H9 (cell line): Measurements from ENCODE around the gene C16orf92. TPM values are rescaled to one million over a fixed set of nuclear protein-coding genes. Genes with fewer than 3 reads are reported as not detected.

Experiments used
- DNase-seq: peaks from one replicate; pipeline ENCODE4 v3.0.0-alpha.2; 2017
- H2AFZ ChIP-seq: one replicate; pipeline ENCODE4 v1.6.1; 2013; ENCODE audit warnings: mild to moderate bottlenecking, low read length, control low read depth, moderate library complexity
- H2AK5ac ChIP-seq: 2 replicates; pipeline ENCODE4 v1.6.1; 2013; ENCODE audit warnings: low read length, control low read depth, mixed read lengths; ENCODE audit not compliant: insufficient read length
- H2BK120ac ChIP-seq: one replicate; pipeline ENCODE4 v1.6.1; 2013; ENCODE audit warnings: low read depth, mild to moderate bottlenecking, low read length, control low read depth, inconsistent platforms; ENCODE audit not compliant: poor library complexity, severe bottlenecking
- H2BK12ac ChIP-seq: 2 replicates; pipeline ENCODE4 v1.6.1; 2013; ENCODE audit warnings: low read length, control low read depth, mixed read lengths, low read depth; ENCODE audit not compliant: insufficient read length
- H2BK15ac ChIP-seq: 2 replicates; pipeline ENCODE4 v1.6.1; 2013; ENCODE audit warnings: low read depth, low read length, control low read depth
- H2BK20ac ChIP-seq: one replicate; pipeline ENCODE4 v1.6.1; 2013; ENCODE audit warnings: low read depth, mild to moderate bottlenecking, low read length, control low read depth, inconsistent platforms; ENCODE audit not compliant: poor library complexity, severe bottlenecking
- H2BK5ac ChIP-seq: 2 replicates; pipeline ENCODE4 v1.6.1; 2013; ENCODE audit warnings: low read length, control low read depth, mixed read lengths; ENCODE audit not compliant: insufficient read length
- H3K14ac ChIP-seq: 2 replicates; pipeline ENCODE4 v1.6.1; 2013; ENCODE audit warnings: low read length, control low read depth; ENCODE audit not compliant: insufficient read depth
- H3K18ac ChIP-seq: 2 replicates; pipeline ENCODE4 v1.6.1; 2013; ENCODE audit warnings: low read depth, mild to moderate bottlenecking, mixed read lengths, low read length, control low read depth; ENCODE audit not compliant: insufficient read length
- H3K23ac ChIP-seq: 2 replicates; pipeline ENCODE4 v1.6.1; 2013; ENCODE audit warnings: low read length, control low read depth, mixed read lengths, low read depth; ENCODE audit not compliant: insufficient read length
- H3K23me2 ChIP-seq: 2 replicates; pipeline ENCODE4 v1.6.1; 2013; ENCODE audit warnings: low read depth, mild to moderate bottlenecking, mixed read lengths, low read length, control low read depth; ENCODE audit not compliant: insufficient read length, poor library complexity, severe bottlenecking
- H3K27ac ChIP-seq: 2 replicates; pipeline ENCODE4 v1.5.1; 2013; ENCODE audit warnings: low read length, control low read depth, mixed read lengths, low read depth; ENCODE audit not compliant: insufficient read length
- H3K27me3 ChIP-seq: 2 replicates; pipeline ENCODE4 v1.6.1; 2013; ENCODE audit warnings: low read length, control low read depth, inconsistent platforms; ENCODE audit not compliant: insufficient read depth
- H3K4ac ChIP-seq: 2 replicates; pipeline ENCODE4 v1.6.1; 2013; ENCODE audit warnings: low read depth, mild to moderate bottlenecking, control low read depth, inconsistent platforms, low read length, moderate library complexity
- H3K4me1 ChIP-seq: 2 replicates; pipeline ENCODE4 v1.6.1; 2013; ENCODE audit warnings: low read length, control low read depth, inconsistent platforms; ENCODE audit not compliant: insufficient read depth
- H3K4me2 ChIP-seq: 2 replicates; pipeline ENCODE4 v1.6.1; 2013; ENCODE audit warnings: low read length, control low read depth, mixed read lengths; ENCODE audit not compliant: insufficient read length, insufficient read depth
- H3K56ac ChIP-seq: 2 replicates; pipeline ENCODE4 v1.6.1; 2013; ENCODE audit warnings: low read depth, mild to moderate bottlenecking, mixed read lengths, low read length, control low read depth; ENCODE audit not compliant: insufficient read length
- H3K79me1 ChIP-seq: 2 replicates; pipeline ENCODE4 v1.6.1; 2013; ENCODE audit warnings: low read depth, mild to moderate bottlenecking, moderate library complexity, low read length, control low read depth, inconsistent platforms; ENCODE audit not compliant: insufficient read depth, poor library complexity, severe bottlenecking
- H3K79me2 ChIP-seq: 2 replicates; pipeline ENCODE4 v1.6.1; 2013; ENCODE audit warnings: low read length, control low read depth, inconsistent platforms; ENCODE audit not compliant: insufficient read depth
- H3K9ac ChIP-seq: 2 replicates; pipeline ENCODE4 v1.6.1; 2013; ENCODE audit warnings: low read length, control low read depth, mixed read lengths; ENCODE audit not compliant: insufficient read length; ENCODE audit errors: extremely low read depth
- H3K9me3 ChIP-seq: one replicate; pipeline ENCODE4 v1.6.1; 2013; ENCODE audit warnings: low read depth, low read length, inconsistent platforms; ENCODE audit not compliant: control insufficient read depth
- H3T11ph ChIP-seq: one replicate; pipeline ENCODE4 v1.6.1; 2013; ENCODE audit warnings: mild to moderate bottlenecking, low read length, control low read depth, inconsistent platforms
- H4K20me1 ChIP-seq: one replicate; pipeline ENCODE4 v1.6.1; 2013; ENCODE audit not compliant: control insufficient read depth, insufficient read length, insufficient read depth
- H4K5ac ChIP-seq: 2 replicates; pipeline ENCODE4 v1.6.1; 2013; ENCODE audit warnings: low read depth, mild to moderate bottlenecking, mixed read lengths, low read length, control low read depth; ENCODE audit not compliant: insufficient read length
- H4K8ac ChIP-seq: replicated peaks from 2 replicates; pipeline ENCODE4 v1.6.1; 2013; ENCODE audit warnings: low read length, control low read depth, mixed read lengths, low read depth; ENCODE audit not compliant: insufficient read length
- H4K91ac ChIP-seq: 2 replicates; pipeline ENCODE4 v1.6.1; 2013; ENCODE audit warnings: low read depth, mild to moderate bottlenecking, moderate library complexity, mixed read lengths, low read length, control low read depth; ENCODE audit not compliant: insufficient read length
- H3K27ac Mint-ChIP-seq, 3 experiments: 2 replicates in 2 of 3; 3 replicates in 1 of 3; pipeline ENCODE4 v1.8.0; 2020 to 2021; ENCODE audit warnings: mixed read lengths in 3 of 3, mild to moderate bottlenecking in 1 of 3, moderate library complexity in 1 of 3
- H3K27me3 Mint-ChIP-seq: 2 replicates; pipeline ENCODE4 v1.8.0; 2021; ENCODE audit warnings: low read depth, mild to moderate bottlenecking, moderate library complexity, mixed read lengths
- H3K36me3 Mint-ChIP-seq, 3 experiments: 2 replicates in 2 of 3; 3 replicates in 1 of 3; pipeline ENCODE4 v1.8.0; 2020 to 2021; ENCODE audit warnings: low read depth in 3 of 3, mixed read lengths in 3 of 3; ENCODE audit not compliant: insufficient read depth in 1 of 3
- H3K4me1 Mint-ChIP-seq, 2 experiments: 2 replicates each; pipeline ENCODE4 v1.8.0; 2020; ENCODE audit warnings: mixed read lengths in 2 of 2
- H3K4me3 Mint-ChIP-seq, 2 experiments: 2 replicates in 1 of 2; 3 replicates in 1 of 2; pipeline ENCODE4 v1.8.0; 2020 to 2021; ENCODE audit warnings: mild to moderate bottlenecking in 2 of 2, mixed read lengths in 2 of 2, moderate library complexity in 1 of 2
- H3K9me3 Mint-ChIP-seq, 2 experiments: 2 replicates in 1 of 2; 3 replicates in 1 of 2; pipeline ENCODE4 v1.8.0; 2020; ENCODE audit warnings: mild to moderate bottlenecking in 2 of 2, mixed read lengths in 2 of 2, moderate library complexity in 1 of 2
- CTCF ChIP-seq: fragments of 200-600 bp; sonication (generic); conservative IDR thresholded peaks from 3 replicates; pipeline ENCODE4 v1.8.0; 2021; ENCODE audit warnings: antibody characterized with exemption, mild to moderate bottlenecking
- WGBS: extraction: QIAGEN DNeasy Blood & Tissue Kit; methylation state at CpG from one replicate; pipeline ENCODE4 v1.1.7; 2013; ENCODE audit warnings: missing lambda C conversion rate, low lambda C conversion rate, mixed read lengths; ENCODE audit not compliant: insufficient read length; ENCODE audit errors: extremely low coverage; 5-methylcytosine and 5-hydroxymethylcytosine counted together
- total RNA-seq: library from RNA; stranded (reverse); gene quantifications from 2 replicates; pipeline ENCODE4 v1.2.1, GENCODE V29; 2021

Gene C16orf92
- total RNA-seq, 1 experiment from 2014 or later = not detected

- Histone ChIP-seq H3K27ac (no peak overlapping the region), H3K56ac (no peak overlapping the region), H2BK12ac (no peak overlapping the region), H3K14ac (no peak overlapping the region), H2BK20ac (no peak overlapping the region), H3K79me2 (no peaks in the 10 kb centered on the region), H2AK5ac (no peak overlapping the region), H4K5ac (no peak overlapping the region), H3K9ac (no peak overlapping the region), H2AFZ (no peak overlapping the region), H3K23ac (no peak overlapping the region), H3K9me3 (no peaks in the 10 kb centered on the region), H4K8ac (no peak overlapping the region), H4K20me1 (no peaks in the 10 kb centered on the region), H3K4ac (no peak overlapping the region), H2BK5ac (no peak overlapping the region), H3K23me2 (no peaks in the 10 kb centered on the region), H2BK15ac (no peak overlapping the region), H4K91ac (no peak overlapping the region), H3K4me2 (no peak overlapping the region), H3K18ac (no peak overlapping the region), H3K27me3 (no peaks in the 10 kb centered on the region), H2BK120ac (no peak overlapping the region), H3T11ph (no peak overlapping the region), H3K4me1 (no peaks in the 10 kb centered on the region), H3K79me1 (no peaks in the 10 kb centered on the region)
- H3K36me3 Mint-ChIP-seq = peaks cover 54 to 87% (median 82%) of the 10 kb centered on the region in 3 experiments
- no peaks in the 10 kb centered on the region for H3K27me3 Mint-ChIP-seq
- DNase-seq = no peak
- H3K9me3 Mint-ChIP-seq = no peaks in the 10 kb centered on the region
- no peak overlapping the region for H3K4me3 Mint-ChIP-seq
- no peak for TF ChIP-seq CTCF
- no CpG with 5 or more reads among the region's 24 CpGs for WGBS
- no peaks in the 10 kb centered on the region for H3K4me1 Mint-ChIP-seq
- H3K27ac Mint-ChIP-seq = no peak overlapping the region; a peak in 1 of 7 replicates
These were observed 40.2 kb upstream of the C16orf92 start for GRCh38 chr16:29982560-29983419.
